Measurements from ENCODE around the gene CDK5. TPM values are rescaled to one million over a fixed set of nuclear protein-coding genes. Genes with fewer than 3 reads are reported as not detected.

The CDK5 gene
- total and polyA plus RNA-seq, 9 of the 15 experiments (the other 6 are each of a cell fraction or from before 2014, with no cell fraction given): 3.2 to 38.0 (median 27.5) TPM

DNA sequence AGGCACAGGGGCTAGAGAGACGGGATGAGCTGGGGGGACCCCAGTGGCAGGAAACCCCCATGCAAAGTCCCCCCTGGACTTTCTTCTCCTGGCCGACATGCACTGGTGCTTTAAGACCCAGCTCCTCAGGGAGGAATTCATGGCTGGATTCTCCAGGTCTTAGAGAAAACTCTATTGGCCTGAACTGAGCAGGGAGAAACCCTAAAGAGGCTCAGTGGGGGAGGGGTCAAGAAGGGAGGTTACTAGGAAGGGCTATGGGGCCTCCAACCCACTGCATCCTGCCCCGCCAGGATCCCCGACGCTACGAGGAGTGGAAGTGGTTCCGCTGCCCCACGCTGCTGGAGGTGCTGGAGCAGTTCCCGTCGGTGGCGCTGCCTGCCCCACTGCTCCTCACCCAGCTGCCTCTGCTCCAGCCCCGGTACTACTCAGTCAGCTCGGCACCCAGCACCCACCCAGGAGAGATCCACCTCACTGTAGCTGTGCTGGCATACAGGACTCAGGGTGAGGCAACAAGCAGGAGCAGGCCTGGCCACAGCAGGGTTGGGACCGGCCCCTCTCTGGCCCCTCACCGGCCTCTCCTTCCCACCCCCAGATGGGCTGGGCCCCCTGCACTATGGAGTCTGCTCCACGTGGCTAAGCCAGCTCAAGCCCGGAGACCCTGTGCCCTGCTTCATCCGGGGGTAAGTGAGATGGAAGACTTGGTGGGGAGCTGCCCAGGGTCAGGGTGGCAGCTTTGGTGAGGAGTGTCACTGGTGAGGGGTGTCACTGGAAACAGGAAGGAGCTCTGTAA lies 47.2 kb downstream of the CDK5 start (continued):
- TF ChIP-seq, protein P1, sequence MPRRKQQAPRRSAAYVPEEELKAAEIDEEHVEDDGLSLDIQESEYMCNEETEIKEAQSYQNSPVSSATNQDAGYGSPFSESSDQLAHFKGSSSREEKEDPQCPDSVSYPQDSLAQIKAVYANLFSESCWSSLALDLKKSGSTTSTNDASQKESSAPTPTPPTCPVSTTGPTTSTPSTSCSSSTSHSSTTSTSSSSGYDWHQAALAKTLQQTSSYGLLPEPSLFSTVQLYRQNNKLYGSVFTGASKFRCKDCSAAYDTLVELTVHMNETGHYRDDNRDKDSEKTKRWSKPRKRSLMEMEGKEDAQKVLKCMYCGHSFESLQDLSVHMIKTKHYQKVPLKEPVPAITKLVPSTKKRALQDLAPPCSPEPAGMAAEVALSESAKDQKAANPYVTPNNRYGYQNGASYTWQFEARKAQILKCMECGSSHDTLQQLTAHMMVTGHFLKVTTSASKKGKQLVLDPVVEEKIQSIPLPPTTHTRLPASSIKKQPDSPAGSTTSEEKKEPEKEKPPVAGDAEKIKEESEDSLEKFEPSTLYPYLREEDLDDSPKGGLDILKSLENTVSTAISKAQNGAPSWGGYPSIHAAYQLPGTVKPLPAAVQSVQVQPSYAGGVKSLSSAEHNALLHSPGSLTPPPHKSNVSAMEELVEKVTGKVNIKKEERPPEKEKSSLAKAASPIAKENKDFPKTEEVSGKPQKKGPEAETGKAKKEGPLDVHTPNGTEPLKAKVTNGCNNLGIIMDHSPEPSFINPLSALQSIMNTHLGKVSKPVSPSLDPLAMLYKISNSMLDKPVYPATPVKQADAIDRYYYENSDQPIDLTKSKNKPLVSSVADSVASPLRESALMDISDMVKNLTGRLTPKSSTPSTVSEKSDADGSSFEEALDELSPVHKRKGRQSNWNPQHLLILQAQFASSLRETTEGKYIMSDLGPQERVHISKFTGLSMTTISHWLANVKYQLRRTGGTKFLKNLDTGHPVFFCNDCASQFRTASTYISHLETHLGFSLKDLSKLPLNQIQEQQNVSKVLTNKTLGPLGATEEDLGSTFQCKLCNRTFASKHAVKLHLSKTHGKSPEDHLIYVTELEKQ (CRISPR knock-in tag; IDR thresholded peaks at IDR 0.05): no peak
- TF ChIP-seq CREB1 (IDR thresholded peaks at IDR 0.05) (no peak), CREB1 (CRISPR knock-in tag; IDR thresholded peaks at IDR 0.05) (peak; percentile 13; the same call in 1 of the 2 replicates), ZNF707 (CRISPR knock-in tag; conservative IDR thresholded peaks at IDR 0.05) (no peak), SMARCE1 (IDR thresholded peaks at IDR 0.05) (no peak), ZSCAN32 (CRISPR knock-in tag; IDR thresholded peaks at IDR 0.05) (no peak), RAD21 (CRISPR knock-in tag; conservative IDR thresholded peaks at IDR 0.05 in 1 of 2, IDR thresholded peaks at IDR 0.05 in 1 of 2) (no peak)
- TF ChIP-seq, protein P2, sequence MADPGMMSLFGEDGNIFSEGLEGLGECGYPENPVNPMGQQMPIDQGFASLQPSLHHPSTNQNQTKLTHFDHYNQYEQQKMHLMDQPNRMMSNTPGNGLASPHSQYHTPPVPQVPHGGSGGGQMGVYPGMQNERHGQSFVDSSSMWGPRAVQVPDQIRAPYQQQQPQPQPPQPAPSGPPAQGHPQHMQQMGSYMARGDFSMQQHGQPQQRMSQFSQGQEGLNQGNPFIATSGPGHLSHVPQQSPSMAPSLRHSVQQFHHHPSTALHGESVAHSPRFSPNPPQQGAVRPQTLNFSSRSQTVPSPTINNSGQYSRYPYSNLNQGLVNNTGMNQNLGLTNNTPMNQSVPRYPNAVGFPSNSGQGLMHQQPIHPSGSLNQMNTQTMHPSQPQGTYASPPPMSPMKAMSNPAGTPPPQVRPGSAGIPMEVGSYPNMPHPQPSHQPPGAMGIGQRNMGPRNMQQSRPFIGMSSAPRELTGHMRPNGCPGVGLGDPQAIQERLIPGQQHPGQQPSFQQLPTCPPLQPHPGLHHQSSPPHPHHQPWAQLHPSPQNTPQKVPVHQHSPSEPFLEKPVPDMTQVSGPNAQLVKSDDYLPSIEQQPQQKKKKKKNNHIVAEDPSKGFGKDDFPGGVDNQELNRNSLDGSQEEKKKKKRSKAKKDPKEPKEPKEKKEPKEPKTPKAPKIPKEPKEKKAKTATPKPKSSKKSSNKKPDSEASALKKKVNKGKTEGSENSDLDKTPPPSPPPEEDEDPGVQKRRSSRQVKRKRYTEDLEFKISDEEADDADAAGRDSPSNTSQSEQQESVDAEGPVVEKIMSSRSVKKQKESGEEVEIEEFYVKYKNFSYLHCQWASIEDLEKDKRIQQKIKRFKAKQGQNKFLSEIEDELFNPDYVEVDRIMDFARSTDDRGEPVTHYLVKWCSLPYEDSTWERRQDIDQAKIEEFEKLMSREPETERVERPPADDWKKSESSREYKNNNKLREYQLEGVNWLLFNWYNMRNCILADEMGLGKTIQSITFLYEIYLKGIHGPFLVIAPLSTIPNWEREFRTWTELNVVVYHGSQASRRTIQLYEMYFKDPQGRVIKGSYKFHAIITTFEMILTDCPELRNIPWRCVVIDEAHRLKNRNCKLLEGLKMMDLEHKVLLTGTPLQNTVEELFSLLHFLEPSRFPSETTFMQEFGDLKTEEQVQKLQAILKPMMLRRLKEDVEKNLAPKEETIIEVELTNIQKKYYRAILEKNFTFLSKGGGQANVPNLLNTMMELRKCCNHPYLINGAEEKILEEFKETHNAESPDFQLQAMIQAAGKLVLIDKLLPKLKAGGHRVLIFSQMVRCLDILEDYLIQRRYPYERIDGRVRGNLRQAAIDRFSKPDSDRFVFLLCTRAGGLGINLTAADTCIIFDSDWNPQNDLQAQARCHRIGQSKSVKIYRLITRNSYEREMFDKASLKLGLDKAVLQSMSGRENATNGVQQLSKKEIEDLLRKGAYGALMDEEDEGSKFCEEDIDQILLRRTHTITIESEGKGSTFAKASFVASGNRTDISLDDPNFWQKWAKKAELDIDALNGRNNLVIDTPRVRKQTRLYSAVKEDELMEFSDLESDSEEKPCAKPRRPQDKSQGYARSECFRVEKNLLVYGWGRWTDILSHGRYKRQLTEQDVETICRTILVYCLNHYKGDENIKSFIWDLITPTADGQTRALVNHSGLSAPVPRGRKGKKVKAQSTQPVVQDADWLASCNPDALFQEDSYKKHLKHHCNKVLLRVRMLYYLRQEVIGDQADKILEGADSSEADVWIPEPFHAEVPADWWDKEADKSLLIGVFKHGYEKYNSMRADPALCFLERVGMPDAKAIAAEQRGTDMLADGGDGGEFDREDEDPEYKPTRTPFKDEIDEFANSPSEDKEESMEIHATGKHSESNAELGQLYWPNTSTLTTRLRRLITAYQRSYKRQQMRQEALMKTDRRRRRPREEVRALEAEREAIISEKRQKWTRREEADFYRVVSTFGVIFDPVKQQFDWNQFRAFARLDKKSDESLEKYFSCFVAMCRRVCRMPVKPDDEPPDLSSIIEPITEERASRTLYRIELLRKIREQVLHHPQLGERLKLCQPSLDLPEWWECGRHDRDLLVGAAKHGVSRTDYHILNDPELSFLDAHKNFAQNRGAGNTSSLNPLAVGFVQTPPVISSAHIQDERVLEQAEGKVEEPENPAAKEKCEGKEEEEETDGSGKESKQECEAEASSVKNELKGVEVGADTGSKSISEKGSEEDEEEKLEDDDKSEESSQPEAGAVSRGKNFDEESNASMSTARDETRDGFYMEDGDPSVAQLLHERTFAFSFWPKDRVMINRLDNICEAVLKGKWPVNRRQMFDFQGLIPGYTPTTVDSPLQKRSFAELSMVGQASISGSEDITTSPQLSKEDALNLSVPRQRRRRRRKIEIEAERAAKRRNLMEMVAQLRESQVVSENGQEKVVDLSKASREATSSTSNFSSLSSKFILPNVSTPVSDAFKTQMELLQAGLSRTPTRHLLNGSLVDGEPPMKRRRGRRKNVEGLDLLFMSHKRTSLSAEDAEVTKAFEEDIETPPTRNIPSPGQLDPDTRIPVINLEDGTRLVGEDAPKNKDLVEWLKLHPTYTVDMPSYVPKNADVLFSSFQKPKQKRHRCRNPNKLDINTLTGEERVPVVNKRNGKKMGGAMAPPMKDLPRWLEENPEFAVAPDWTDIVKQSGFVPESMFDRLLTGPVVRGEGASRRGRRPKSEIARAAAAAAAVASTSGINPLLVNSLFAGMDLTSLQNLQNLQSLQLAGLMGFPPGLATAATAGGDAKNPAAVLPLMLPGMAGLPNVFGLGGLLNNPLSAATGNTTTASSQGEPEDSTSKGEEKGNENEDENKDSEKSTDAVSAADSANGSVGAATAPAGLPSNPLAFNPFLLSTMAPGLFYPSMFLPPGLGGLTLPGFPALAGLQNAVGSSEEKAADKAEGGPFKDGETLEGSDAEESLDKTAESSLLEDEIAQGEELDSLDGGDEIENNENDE (IDR thresholded peaks at IDR 0.05; ENCODE audit: low read depth, low read length): no peak
- TF ChIP-seq, protein P3, sequence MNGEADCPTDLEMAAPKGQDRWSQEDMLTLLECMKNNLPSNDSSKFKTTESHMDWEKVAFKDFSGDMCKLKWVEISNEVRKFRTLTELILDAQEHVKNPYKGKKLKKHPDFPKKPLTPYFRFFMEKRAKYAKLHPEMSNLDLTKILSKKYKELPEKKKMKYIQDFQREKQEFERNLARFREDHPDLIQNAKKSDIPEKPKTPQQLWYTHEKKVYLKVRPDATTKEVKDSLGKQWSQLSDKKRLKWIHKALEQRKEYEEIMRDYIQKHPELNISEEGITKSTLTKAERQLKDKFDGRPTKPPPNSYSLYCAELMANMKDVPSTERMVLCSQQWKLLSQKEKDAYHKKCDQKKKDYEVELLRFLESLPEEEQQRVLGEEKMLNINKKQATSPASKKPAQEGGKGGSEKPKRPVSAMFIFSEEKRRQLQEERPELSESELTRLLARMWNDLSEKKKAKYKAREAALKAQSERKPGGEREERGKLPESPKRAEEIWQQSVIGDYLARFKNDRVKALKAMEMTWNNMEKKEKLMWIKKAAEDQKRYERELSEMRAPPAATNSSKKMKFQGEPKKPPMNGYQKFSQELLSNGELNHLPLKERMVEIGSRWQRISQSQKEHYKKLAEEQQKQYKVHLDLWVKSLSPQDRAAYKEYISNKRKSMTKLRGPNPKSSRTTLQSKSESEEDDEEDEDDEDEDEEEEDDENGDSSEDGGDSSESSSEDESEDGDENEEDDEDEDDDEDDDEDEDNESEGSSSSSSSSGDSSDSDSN (IDR thresholded peaks at IDR 0.05; ENCODE audit: borderline replicate concordance in 1 of 2, low read depth in 2 of 2, low read length in 2 of 2): peak; percentile 26 to 53; a peak in 1 of 4 replicates

Measured in K562 (cell line).